ENCODE results near the gene WDR6.
"Not testable (repeated sequence)": the region's sequence is repeated elsewhere in the genome, so short reads cannot be mapped to it uniquely, and the experiment has no call there.

WDR6 gene

GRCh38 chr3:48991851-48992545, 15.2 kb upstream of the WDR6 start:
- DNase-seq: no peak

- no peak for DNase-seq
Measured at GRCh38 chr3:48993834-48994233, 13.4 kb upstream of the WDR6 start.

GRCh38 chr3:48996640-48997039, 10.6 kb upstream of the WDR6 start:
- DNase-seq: no peak

- DNase-seq: no peak
Measured at GRCh38 chr3:48997102-48997635, 10.0 kb upstream of the WDR6 start.

- DNase-seq: peak; percentile 30
Measured at GRCh38 chr3:48997714-48998637, 9.2 kb upstream of the WDR6 start.

GRCh38 chr3:48999085-48999858, 7.9 kb upstream of the WDR6 start:
- DNase-seq: no peak

- no peak for DNase-seq
Measured at GRCh38 chr3:49001155-49001554, 6.0 kb upstream of the WDR6 start.

- no peak for DNase-seq
Measured at GRCh38 chr3:49004352-49005302, 2.6 kb upstream of the WDR6 start.

GRCh38 chr3:49005303-49005680, 1.9 kb upstream of the WDR6 start:
- DNase-seq: no peak

GRCh38 chr3:49005998-49006397, 1.2 kb upstream of the WDR6 start:
- DNase-seq: no peak

GRCh38 chr3:49006408-49007067, 653 bp upstream of the WDR6 start:
- DNase-seq: no peak

- peak; percentile 27 for DNase-seq
Measured at GRCh38 chr3:49007771-49008528, 759 bp downstream of the WDR6 start.

- DNase-seq: not testable (repeated sequence)
Measured at GRCh38 chr3:49008627-49009026, 1.4 kb downstream of the WDR6 start.

GRCh38 chr3:49009396-49009795, 2.2 kb downstream of the WDR6 start:
- DNase-seq: no peak

- DNase-seq: no peak
Measured at GRCh38 chr3:49012441-49013017, 5.3 kb downstream of the WDR6 start.

GRCh38 chr3:49013113-49013737, 6.0 kb downstream of the WDR6 start:
- no peak for DNase-seq

GRCh38 chr3:49013738-49014660, 6.8 kb downstream of the WDR6 start:
- DNase-seq: no peak

- no peak for DNase-seq
Measured at GRCh38 chr3:49015072-49015471, 7.9 kb downstream of the WDR6 start.

- no peak for DNase-seq
Measured at GRCh38 chr3:49015765-49016164, 8.6 kb downstream of the WDR6 start.
